Osteocyte (in vitro differentiated cells): ENCODE results near the gene GAD1. TPM values are rescaled to one million over a fixed set of nuclear protein-coding genes. Genes with fewer than 3 reads are reported as not detected.

Experiments
- DNase-seq: peaks from one replicate; pipeline ENCODE4 v3.0.0; 2021; ENCODE audit warnings: mixed read lengths; ENCODE audit not compliant: unreplicated experiment; ENCODE audit errors: extremely low spot score
- H3K27ac Mint-ChIP-seq: one replicate; pipeline ENCODE4 v1.8.0; 2021; ENCODE audit warnings: mild to moderate bottlenecking, mixed read lengths; ENCODE audit not compliant: unreplicated experiment
- H3K27me3 Mint-ChIP-seq: one replicate; pipeline ENCODE4 v1.8.0; 2021; ENCODE audit warnings: mixed read lengths; ENCODE audit not compliant: unreplicated experiment
- H3K36me3 Mint-ChIP-seq: one replicate; pipeline ENCODE4 v1.8.0; 2021; ENCODE audit warnings: mixed read lengths; ENCODE audit not compliant: unreplicated experiment
- H3K4me1 Mint-ChIP-seq: one replicate; pipeline ENCODE4 v1.8.0; 2021; ENCODE audit warnings: mixed read lengths; ENCODE audit not compliant: unreplicated experiment
- H3K4me3 Mint-ChIP-seq: one replicate; pipeline ENCODE4 v1.8.0; 2021; ENCODE audit warnings: mild to moderate bottlenecking, moderate library complexity, mixed read lengths; ENCODE audit not compliant: unreplicated experiment
- H3K9me3 Mint-ChIP-seq: one replicate; pipeline ENCODE4 v1.8.0; 2021; ENCODE audit warnings: mixed read lengths; ENCODE audit not compliant: unreplicated experiment
- CTCF ChIP-seq: fragments of 200-600 bp; sonication (generic); IDR thresholded peaks from 2 replicates; pipeline ENCODE4 v1.5.0; 2021; ENCODE audit warnings: antibody characterized with exemption, mild to moderate bottlenecking, moderate library complexity
- total RNA-seq: library from RNA; stranded (reverse); gene quantifications from 2 replicates; pipeline ENCODE4 v1.2.1, GENCODE V29; 2021

Gene GAD1
- total RNA-seq, 1 donor from 2014 or later = not detected

GRCh38 chr2:170772295-170772694, 44.4 kb upstream of the GAD1 start:
- Mint-ChIP-seq H3K27me3 (peaks cover 56% of the 10 kb centered on the region), H3K4me1 (peaks cover 9% of the 10 kb centered on the region), H3K9me3 (no peaks in the 10 kb centered on the region), H3K36me3 (no peaks in the 10 kb centered on the region), H3K27ac (no peak overlapping the region), H3K4me3 (no peak overlapping the region)
- DNase-seq = no peak
- TF ChIP-seq CTCF = no peak

GRCh38 chr2:170774074-170774473, 42.6 kb upstream of the GAD1 start:
- no peak for TF ChIP-seq CTCF

GRCh38 chr2:170778900-170779299, 37.8 kb upstream of the GAD1 start:
- DNase-seq = no peak
- H3K36me3 Mint-ChIP-seq = no peaks in the 10 kb centered on the region
- TF ChIP-seq CTCF = no peak
- H3K27me3 Mint-ChIP-seq = peaks cover 61% of the 10 kb centered on the region
- H3K27ac Mint-ChIP-seq = no peak overlapping the region
- H3K4me3 Mint-ChIP-seq = no peak overlapping the region
- H3K9me3 Mint-ChIP-seq = no peaks in the 10 kb centered on the region
- no peaks in the 10 kb centered on the region for H3K4me1 Mint-ChIP-seq

More at GRCh38 chr2:170774074-170774473, 42.6 kb upstream of the GAD1 start:
- no peaks in the 10 kb centered on the region for H3K36me3 Mint-ChIP-seq
- no peak for DNase-seq
- H3K4me3 Mint-ChIP-seq = no peak overlapping the region
- H3K27me3 Mint-ChIP-seq = peaks cover 61% of the 10 kb centered on the region
- peaks cover 9% of the 10 kb centered on the region for H3K4me1 Mint-ChIP-seq
- H3K27ac Mint-ChIP-seq = no peak overlapping the region
- H3K9me3 Mint-ChIP-seq = no peaks in the 10 kb centered on the region

GRCh38 chr2:170779304-170779703, 37.4 kb upstream of the GAD1 start:
- H3K9me3 Mint-ChIP-seq = no peaks in the 10 kb centered on the region
- H3K36me3 Mint-ChIP-seq = no peaks in the 10 kb centered on the region
- TF ChIP-seq CTCF = no peak
- peaks cover 59% of the 10 kb centered on the region for H3K27me3 Mint-ChIP-seq
- H3K4me1 Mint-ChIP-seq = no peaks in the 10 kb centered on the region
- H3K4me3 Mint-ChIP-seq = no peak overlapping the region
- no peak for DNase-seq
- H3K27ac Mint-ChIP-seq = no peak overlapping the region

- no peak for TF ChIP-seq CTCF
- Mint-ChIP-seq H3K9me3 (no peaks in the 10 kb centered on the region), H3K4me1 (no peaks in the 10 kb centered on the region), H3K27me3 (peaks cover 61% of the 10 kb centered on the region), H3K36me3 (no peaks in the 10 kb centered on the region), H3K27ac (no peak overlapping the region), H3K4me3 (no peak overlapping the region)
- DNase-seq = no peak
Observed at GRCh38 chr2:170782673-170783072, 34.0 kb upstream of the GAD1 start.
